NOMO-1 treated with DMSO at 0.1 percent for 48 hours (cell line): ENCODE results near the gene INO80D.
"Not testable (repeated sequence)": the region's sequence is repeated elsewhere in the genome, so short reads cannot be mapped to it uniquely, and the experiment has no call there.

Source experiments
- DNase-seq: peaks from one replicate; lab custom pipeline; 2025; ENCODE audit not compliant: unreplicated experiment; lab: John Stamatoyannopoulos, UW

The INO80D gene

DNA sequence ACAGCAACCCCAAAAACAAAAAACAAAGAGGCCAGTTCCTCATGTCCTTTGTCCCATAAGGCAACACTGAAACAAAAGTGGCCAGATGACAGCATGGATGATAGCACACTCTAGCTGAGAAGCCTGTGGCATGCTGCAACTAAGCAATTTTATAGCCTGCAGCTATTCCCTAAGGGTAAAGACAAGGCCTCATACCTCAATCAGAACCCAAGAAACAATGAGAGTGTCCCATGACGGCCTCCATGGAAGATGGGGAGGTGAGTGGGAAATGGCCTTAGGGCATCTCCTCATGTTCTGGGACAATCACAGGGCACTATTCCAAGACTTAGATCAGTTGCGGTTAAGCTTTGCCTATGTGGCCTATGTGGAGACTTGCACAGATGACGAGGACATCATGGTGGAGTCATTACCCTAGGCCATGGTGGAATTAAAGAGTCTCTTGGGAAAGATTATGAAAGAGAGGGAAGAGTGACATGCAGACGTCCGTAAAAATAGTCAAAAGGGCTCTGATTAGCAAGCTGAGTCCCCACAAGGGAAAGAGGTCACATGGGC is 103.1 kb downstream of the INO80D start:
- DNase-seq: no peak

DNA sequence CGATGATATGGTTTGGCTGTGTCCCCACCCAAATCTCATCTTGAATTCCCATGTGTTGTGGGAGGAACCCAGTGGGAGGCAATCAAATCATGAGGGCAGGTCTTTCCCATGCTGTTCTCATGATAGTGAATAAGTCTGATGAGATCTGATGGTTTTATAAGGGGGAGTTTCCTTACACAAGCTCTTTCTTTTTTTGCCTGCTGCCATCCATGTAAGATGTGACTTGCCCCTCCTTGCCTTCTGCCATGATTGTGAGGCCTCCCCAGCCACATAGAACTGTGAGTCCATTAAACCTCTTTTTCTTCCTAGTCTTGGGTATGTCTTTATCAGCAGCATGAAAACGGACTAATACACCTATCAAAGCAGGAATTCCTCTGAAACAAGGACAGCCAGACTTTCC is 107.2 kb downstream of the INO80D start:
- not testable (repeated sequence) for DNase-seq

DNA sequence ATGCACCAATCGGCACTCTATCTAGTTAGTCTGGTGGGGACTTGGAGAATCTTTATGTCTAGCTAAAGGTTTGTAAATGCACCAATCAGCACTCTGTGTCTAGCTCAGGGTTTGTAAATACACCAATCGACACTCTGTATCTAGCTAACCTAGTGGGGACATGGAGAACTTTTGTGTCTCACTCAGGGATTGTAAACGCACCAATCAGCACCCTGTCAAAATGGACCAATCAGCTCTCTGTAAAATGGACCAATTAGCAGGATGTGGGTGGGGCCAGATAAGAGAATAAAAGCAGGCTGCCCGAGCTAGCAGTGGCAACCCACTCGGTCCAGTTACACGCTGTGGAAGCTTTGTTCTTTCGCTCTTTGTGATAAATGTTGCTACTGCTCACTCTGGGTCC is 108.3 kb downstream of the INO80D start:
- DNase-seq: not testable (repeated sequence)

DNA sequence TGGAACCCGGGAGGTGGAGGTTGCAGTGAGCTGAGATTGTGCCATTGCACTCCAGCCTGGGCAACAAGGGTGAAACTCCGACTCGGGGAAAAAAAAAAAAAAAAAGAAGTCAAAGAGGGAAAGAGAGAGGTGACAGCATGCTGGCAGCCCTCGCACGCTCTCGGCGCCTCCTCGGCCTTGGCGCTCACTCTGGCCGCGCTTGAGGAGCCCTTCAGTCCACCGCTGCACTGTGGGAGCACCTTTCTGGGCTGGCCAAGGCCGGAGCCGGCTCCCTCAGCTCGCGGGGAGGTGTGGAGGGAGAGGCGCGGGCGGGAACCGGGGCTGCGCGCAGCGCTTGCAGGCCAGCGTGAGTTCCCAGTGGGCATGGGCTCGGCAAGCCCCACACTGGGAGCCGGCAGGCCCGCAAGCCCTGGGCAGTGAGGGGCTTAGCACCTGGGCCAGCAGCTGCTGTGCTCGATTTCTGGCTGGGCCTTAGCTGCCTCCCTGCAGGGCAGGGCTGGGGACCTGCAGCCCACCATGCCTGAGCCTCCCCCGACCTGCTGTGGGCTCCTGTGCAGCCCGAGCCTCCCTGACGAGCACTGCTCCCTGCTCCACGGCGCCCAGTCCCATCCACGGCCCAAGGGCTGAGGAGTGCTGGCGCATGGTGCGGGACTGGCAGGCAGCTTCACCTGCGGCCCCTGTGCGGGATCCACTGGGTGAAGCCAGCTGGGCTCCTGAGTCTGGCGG is 108.9 kb downstream of the INO80D start:
- not testable (repeated sequence) for DNase-seq

DNA sequence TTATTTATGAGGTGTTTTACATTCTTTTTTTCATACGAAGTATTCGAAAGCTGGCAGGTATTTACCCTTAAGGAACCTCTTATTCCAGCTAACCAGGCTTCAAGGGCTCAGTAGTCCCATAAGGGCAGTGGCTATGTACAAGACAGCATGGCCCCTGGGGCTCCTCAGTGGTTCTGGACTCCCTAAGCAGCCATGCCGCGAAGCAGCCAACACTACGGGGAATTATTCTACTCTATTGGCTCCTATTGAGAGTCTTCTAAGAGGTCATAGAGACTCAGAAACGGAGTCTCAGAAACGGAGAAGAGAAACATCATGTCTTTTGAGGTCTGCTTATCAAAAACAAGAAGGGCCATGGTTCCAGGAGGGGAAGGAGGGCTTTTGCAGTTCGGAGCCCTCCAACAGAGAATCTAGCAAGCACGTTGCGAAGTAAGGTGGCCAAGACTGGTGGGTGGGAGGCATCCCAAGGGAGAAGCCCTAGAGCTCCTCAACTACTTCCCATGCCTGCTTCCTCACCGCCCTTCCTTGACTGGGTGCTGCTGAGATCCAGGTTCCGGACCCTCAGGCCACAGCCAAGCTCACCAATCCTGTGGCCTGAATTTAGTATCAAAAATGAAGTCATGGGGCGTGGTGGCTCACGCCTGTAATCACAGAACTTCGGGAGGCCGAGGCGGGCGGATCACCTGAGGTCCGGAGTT is 109.7 kb downstream of the INO80D start:
- no peak for DNase-seq

DNA sequence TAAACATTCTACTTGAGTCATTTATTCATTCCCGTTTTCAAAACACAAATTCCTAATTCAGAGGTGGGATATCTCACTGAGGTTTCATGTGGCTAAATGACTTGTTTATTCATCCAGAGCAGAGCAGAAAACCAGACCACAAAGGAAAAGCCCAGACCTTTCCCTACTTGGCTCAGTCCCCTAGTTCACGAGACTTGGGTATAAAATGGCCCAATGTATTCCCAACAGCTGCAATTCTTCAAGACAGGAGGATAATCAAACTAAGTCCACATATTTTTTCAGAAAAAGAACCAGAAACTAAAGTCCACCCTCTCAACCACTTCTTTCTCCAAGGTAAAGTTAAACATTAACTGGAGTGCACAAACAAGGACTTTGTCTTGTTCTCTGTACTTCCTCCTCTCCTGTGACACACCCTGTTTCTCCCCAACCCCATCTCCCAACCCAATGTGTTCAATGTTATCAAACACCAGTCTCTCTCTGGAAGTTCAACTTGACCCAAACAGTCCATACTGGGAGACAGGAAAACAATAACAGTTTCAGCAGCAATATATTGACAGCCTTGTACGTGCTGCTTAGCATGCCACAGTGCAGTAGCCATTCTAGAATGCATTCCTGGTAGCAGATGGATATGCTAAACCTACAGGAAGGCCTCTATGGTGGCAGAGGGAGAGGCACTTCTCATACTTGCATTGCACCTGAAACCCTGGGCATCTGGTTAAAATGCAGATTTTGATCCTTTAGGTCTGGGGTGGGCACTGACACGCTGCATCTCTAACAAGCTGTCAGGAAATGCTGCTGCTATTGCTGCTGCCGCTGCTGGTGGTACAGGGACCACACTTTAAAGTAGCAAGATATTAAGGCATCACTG is 110.7 kb downstream of the INO80D start:
- no peak for DNase-seq

DNA sequence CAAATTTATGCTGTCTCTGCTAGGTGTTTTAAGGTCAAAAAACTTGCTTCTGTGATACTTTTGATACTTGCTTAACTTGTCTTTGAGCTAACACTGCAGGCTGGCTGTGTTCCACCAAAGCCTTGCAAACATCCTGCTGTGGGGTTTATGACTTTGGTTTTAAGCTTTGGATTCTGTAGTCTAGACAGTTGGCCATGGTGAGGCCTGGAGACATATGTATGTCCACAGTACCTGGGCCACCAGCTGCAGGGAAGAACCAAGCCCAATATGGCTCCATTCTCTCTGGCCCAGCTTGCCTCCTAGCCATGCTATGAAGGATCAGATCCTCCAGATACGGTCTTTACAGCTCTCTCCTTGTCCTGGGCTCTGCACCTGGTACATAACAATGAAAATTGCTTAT is 113.9 kb downstream of the INO80D start:
- DNase-seq: no peak

DNA sequence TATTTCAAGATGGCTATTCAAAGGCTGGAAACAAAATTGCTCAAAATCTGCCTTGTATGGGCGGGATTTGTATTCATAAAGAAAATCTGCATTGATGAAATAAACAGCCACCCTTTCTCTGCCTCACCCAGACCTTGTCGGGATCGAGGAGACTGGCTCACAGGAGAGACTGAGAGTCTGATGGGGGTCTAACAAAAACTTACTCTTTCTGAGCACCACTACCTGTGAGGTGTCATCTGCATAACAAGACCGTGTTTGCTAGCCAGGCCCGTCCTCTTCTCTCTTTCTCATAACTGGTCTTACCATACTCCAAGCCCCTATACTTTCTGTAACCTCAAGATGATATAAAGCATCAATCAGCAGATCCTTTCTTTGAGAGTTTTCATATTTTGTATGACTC is 115.6 kb downstream of the INO80D start:
- no peak for DNase-seq

DNA sequence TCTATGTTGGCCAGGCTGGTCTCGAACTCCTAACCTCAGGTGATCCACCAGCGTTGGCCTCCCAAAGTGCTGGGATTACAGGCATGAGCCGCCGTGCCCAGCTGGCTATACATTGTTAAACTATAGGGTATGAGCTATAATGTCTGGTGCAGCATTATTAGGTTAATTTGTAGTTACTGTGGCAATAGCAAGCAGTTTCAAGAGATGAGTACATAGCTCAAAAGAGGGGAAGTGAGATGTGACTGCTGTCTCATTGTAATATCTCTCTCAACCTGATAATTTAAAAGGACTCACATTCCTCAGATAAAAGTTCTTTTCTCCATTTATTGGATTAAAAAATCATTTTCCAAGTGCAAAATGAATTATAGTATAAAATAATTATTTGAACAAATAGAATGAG is 116.4 kb downstream of the INO80D start:
- peak; percentile 25 for DNase-seq

DNA sequence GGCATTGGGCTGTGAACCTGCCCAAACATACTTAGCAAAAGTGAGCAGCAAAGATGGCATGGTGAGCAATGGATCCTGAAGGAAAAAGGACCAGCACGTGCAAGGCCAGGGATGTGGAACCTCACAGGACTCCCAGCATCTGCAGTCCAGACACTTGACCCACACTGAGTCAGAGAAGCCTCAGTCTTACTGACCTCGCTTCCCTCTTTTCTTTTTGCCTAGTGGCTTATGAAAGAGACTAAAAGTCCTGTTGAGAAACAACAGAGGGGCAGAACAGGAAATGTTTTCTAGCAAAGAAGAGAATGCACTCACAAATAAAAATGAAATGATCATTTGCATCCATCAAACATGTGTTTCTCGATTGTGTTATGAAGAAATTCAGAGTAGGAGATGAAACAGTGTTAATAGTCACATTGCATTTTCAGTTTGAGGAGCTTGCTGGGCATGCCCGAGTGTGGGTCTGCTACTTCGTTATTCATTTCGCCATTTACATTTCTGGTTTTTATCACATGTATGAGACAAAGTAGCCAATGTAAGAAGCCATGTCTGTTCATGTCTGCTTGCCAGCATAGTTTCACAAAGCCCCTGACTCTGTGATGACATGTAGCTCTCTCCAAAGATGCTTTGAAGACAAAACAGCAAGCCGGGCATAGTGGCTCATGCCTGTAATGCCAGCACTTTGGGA is 118.4 kb downstream of the INO80D start:
- DNase-seq: peak; percentile 51

DNA sequence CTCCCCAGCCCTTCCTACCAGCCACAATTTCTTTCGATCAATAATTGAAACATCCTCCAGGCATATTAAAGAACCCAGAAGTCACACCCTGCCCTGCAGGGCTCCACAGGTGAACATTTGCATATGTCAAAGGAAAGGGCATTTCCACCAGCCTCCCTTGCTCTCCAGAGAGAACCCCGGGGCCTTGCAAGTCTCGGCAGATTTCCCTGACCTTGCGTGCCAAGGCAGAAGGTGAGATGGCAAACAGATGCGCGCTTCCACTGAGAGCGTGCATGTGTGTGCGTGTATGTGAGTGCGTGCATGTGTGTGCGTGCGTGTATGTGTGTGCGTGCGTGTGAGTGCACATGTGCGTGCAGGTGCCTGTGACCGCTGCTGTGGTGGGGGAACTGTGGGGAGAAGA is 120.3 kb downstream of the INO80D start:
- DNase-seq: no peak

DNA sequence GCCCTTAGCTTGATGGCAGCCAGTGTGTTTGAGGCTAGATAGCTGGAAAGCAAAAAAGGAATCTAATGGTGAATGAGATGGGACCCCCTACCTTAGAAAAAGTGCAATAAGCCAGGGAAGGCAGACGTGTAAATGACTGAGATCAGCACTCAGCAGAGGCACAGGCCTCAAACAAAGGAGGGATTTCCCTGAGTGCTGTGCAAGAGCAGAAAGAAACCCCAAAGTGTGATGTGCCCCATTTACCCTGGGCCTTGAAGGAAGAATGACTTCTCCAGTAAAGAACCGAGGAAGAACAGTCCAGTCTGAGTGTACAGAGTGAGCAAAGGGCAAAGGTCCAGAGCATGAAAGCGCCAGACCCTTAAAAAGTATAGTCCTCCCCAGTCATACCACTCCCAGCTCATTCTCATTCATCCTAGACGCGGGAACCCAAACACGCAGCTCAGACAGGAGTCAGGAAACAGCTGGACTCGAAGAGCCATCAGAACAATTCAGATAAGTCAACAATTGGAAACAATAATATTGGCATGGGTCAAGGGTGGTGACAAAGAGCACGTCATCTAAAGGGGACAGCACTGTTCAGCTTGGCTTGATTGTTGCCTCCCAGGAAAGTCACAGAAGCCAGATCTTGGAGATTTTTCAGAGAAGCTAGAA is 121.7 kb downstream of the INO80D start:
- DNase-seq: no peak

DNA sequence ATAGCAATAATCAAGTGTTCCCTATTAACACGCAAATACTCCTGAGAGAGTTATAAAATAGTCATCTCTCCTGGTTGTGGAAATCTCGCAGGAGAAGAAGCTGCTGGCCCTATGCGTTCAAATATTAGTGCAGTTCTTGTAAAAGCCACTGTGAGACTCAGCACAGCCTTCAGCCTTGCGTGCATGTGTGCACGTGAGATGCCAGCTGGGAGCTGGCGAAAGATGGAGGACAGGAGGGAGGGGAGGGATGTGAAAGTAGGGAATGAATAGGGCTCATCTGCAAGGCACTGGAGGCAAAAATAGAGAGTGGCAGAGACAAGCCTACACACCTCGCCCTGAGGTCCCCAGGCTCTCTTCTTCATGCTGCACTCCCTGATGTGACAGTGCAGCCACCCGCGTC is 126.5 kb downstream of the INO80D start:
- no peak for DNase-seq

DNA sequence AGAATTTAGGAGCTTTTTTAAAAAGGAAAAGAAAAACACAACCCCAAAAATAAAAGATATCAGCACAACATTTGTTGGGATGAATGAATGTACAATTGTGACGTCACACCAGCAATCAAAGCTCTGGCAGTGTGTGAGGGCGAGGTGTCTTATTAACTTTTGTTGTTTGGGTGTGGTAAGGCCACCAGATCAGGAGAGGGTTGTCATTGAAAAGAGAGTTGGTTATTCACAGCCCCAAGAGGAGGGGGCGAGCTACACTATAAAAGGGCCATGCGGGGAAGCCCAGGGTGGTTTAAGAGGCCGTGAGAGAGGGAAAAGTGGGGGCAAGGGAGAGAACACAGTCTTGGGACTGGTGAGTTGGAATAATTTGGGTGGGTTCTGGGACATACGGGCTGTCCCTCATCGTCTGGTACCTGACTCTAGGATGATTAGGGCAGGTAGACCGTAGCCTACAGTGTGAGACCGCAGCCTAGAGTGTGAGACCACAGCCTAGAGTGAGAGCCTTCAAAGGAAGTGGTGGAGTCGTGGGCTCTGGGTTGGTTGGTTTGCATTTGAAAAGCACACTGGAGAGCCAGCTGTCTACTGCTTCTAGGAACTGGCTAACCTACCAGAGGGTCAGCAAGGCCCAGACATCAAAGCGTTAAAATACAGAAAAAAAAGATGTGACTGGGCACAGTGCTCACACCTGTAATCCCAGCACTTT is 128.4 kb downstream of the INO80D start:
- no peak for DNase-seq

DNA sequence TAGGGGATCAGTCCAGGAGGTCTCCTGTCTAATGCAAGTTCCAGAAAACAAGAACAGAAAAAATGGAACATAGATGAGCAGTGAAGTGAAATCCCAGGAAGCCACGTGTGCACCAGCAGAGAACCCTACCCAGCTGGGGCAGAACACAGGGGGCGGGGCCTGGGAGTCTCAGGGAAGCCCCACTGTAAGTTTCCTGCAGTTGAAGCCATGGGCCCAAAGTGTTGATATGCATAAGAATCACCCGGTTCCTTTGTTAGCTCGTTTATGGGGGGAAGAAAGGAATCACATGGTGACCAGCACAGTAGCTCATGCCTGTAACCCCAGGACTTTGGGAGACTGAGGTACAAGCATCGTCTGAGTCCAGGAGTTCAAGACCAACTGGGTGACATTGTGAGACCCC is 131.3 kb downstream of the INO80D start:
- DNase-seq: no peak

DNA sequence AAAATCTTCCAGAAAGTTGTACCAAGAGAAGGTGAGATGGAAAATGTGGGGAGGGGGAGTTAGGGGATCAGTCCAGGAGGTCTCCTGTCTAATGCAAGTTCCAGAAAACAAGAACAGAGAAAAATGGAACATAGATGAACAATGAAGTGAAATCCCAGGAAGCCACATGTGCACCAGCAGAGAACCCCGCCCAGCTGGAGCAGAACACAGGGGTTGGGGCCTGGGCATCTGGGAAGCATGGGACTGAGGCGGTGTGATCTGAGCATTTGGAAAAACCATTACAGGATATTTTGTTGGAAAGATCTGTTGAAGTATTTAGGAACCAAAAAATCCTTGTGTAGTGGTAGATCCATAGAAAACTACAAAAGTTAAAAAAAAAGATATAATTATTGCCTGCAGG is 133.7 kb downstream of the INO80D start:
- no peak for DNase-seq

DNA sequence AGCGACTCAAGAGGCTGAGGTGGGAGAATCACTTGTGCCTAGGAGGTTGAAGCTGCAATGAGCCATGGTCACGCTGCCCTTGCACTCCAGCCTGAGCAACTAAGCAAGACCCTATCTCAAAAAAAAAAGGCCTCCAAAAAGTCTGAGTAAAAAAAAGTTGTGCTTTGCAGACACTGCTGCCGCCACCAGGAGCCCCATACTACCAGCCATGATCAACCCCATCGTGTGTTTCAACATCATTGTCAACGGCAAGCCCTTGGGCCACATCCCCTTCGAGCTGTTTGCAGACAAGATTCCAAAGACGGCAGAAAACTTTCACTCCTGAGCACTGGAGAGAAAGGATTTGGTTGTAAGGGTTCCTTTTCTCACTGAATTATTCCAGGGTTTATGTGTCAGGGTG is 137.1 kb downstream of the INO80D start:
- DNase-seq: no peak

DNA sequence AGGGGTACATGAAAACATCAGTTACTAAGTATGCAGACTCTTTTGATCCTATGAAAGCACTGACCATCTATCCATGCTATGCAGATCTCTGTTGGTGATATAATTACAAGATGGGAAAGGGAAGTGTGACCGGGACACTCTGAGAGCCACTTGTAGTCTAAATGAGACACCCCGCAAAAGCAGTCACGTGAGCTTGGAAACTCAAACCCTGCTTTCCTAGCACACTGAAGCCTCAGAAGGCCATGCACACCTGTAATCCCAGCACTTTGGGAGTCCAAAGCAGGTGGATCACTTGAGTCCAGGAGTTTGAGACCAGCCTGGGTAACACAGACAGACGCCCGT is 137.5 kb downstream of the INO80D start:
- no peak for DNase-seq

DNA sequence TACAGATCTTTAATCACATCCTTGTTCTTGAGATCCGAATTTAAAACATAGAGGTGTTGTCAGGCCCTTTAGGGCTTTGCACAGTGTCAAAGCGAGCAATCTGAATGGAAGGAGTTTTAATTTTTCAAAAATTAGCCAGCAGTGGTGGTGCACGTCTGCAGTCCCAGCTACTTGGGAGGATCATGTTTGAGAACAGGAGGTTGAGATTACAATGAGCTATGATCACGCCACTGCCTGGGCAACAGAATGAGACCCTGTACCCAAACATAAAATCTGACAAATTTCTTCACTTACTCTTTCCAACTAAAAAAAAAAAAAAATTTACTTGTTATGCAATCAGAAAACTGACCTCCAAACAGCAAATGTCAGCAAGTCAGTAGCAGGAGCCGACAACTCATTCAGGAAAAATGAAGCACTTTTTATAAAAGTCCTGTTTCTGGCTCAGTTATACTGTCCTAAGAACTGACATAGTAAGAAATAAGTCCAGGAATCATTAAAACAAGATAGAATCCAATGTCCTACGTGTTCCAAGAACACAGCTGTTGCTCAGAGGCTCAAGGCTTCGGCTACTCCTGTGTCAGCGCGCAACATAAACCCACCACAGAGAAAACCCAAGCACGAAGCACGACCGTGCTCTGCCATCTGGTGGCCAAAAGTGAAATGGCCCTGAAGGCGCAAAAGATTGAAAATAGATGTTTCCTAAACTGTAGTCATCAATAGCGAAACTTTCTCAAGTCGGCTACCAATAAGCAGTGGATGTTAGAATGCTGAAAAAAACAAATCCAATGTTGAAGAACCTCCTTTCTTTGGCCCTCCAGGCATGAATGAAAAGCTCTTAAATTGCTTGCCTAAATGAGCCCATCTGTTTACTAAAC is 138.1 kb downstream of the INO80D start:
- peak; percentile 47 for DNase-seq
